HG03175 (cell line): Measurements from ENCODE around the gene PTPRM.
"Not testable (repeated sequence)": the region's sequence is repeated elsewhere in the genome, so short reads cannot be mapped to it uniquely, and the experiment has no call there.

Experiments used
- ATAC-seq: cut with Tn5 transposase; IDR thresholded peaks from one replicate; pipeline ENCODE4 v1.9.1; 2021; ENCODE audit warnings: mild to moderate bottlenecking, moderate library complexity; ENCODE audit not compliant: unreplicated experiment

PTPRM gene

GRCh38 chr18:8435376-8435775 lies 868.3 kb downstream of the PTPRM start:
- no peak for ATAC-seq

GRCh38 chr18:8439055-8439454 lies 871.9 kb downstream of the PTPRM start:
- ATAC-seq = no peak

GRCh38 chr18:8443505-8443904 lies 876.4 kb downstream of the PTPRM start:
- ATAC-seq = no peak

- not testable (repeated sequence) for ATAC-seq
Observed at GRCh38 chr18:8446936-8447335, 879.8 kb downstream of the PTPRM start.

- no peak for ATAC-seq
Observed at GRCh38 chr18:8448130-8448529, 881.0 kb downstream of the PTPRM start.

GRCh38 chr18:8450013-8450412 lies 882.9 kb downstream of the PTPRM start:
- ATAC-seq = no peak

- no peak for ATAC-seq
Observed at GRCh38 chr18:8450898-8451665, 884.0 kb downstream of the PTPRM start.

- ATAC-seq = no peak
Observed at GRCh38 chr18:8453528-8453927, 886.4 kb downstream of the PTPRM start.

GRCh38 chr18:8454136-8454535 lies 887.0 kb downstream of the PTPRM start:
- ATAC-seq = no peak

GRCh38 chr18:8455661-8456614 lies 888.8 kb downstream of the PTPRM start:
- ATAC-seq = no peak
